ENCODE measurements around the gene C18orf63. TPM values are rescaled to one million over a fixed set of nuclear protein-coding genes. Genes with fewer than 3 reads are reported as not detected.

C18orf63 gene
- total RNA-seq, 1 donor from 2014 or later, result not detected

DNA sequence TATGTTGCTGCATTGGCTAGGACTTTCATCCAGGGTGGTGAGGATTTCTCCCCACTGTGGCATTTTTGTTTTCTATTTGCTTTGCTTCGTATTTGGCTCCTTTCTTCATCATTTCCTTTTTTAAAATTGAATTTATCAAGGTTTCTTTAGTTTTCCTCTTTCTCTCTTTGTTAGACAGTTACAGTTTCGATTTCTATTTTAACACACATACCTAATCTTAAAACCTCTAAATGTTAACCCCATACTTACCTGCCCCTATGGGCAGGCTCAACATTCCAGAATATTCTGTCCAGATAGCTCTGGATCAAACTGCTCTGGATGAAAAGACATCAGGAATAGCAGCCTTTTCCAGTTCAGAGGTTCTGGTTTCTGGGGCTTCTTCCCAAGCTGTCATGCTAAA, 92.2 kb downstream of the C18orf63 start:
- H3K36me3 Mint-ChIP-seq, result no peaks in the 10 kb centered on the region
- TF ChIP-seq CTCF (IDR thresholded peaks at IDR 0.05; ENCODE audit: unreplicated experiment), result no peak
- no peaks in the 10 kb centered on the region for H3K9me3 Mint-ChIP-seq
- H3K27ac Mint-ChIP-seq, result peak overlapping the region; percentile 1
- DNase-seq (ENCODE audit: low spot score in 2 of 2, unreplicated experiment in 2 of 2), result no peak
- H3K4me3 Mint-ChIP-seq, result no peak overlapping the region
- H3K27me3 Mint-ChIP-seq (ENCODE audit: low read depth), result peaks cover 31% of the 10 kb centered on the region
- peaks cover 5% of the 10 kb centered on the region for H3K4me1 Mint-ChIP-seq

Other genes starting within 250 kb of the C18orf63 start
- gene FBXO15, start 168.0 kb upstream of the C18orf63 start, total RNA-seq, result 1.6 to 2.3 TPM (median 2.2 TPM) in 3 replicates
- 22.8 to 24.4 TPM (median 24.0 TPM) in 3 replicates for gene TIMM21, start 167.3 kb upstream of the C18orf63 start, total RNA-seq
- 36.5 to 46.5 TPM (median 37.6 TPM) in 3 replicates for gene CYB5A, start 23.9 kb upstream of the C18orf63 start, total RNA-seq
- not detected in 3 replicates for gene DIPK1C, start 141.5 kb downstream of the C18orf63 start, total RNA-seq
- 195 to 198 TPM (median 197 TPM) in 3 replicates for gene CNDP2, start 180.5 kb downstream of the C18orf63 start, total RNA-seq
- 0.40 to 0.75 TPM (median 0.41 TPM) in 3 replicates for gene CNDP1, start 218.7 kb downstream of the C18orf63 start, total RNA-seq